Endothelial cell of umbilical vein (primary cell): ENCODE measurements around the gene SH3RF3.

Experiments
- CTCF ChIP-seq, 2 donors: IDR thresholded peaks; 1 replicate in 1 of 2; 2 replicates in 1 of 2; pipeline ENCODE4 v1.5.1; 2011; ENCODE audit warnings: low read length in 2 of 2, mild to moderate bottlenecking in 2 of 2, moderate library complexity in 2 of 2, control low read depth in 1 of 2, inconsistent platforms in 1 of 2, low read depth in 1 of 2; ENCODE audit not compliant: insufficient read depth in 1 of 2; ENCODE audit errors: extremely low read depth in 1 of 2
- EZH2 ChIP-seq: IDR thresholded peaks from 2 replicates; pipeline ENCODE4 v1.6.1; 2012; ENCODE audit warnings: borderline replicate concordance, low read depth, mild to moderate bottlenecking, moderate library complexity, low read length, inconsistent platforms; ENCODE audit not compliant: severe bottlenecking
- FOS ChIP-seq: IDR thresholded peaks from 2 replicates; pipeline ENCODE4 v1.6.1; 2011; ENCODE audit warnings: mild to moderate bottlenecking, low read length, moderate library complexity, borderline replicate concordance; ENCODE audit not compliant: insufficient read depth
- JUN ChIP-seq: IDR thresholded peaks from 2 replicates; pipeline ENCODE4 v1.6.1; 2011; ENCODE audit warnings: borderline replicate concordance, low read depth; ENCODE audit not compliant: insufficient read length, insufficient read depth
- MAX ChIP-seq: IDR thresholded peaks from 2 replicates; pipeline ENCODE4 v1.6.1; 2011; ENCODE audit not compliant: insufficient read depth, insufficient read length
- MYC ChIP-seq: IDR thresholded peaks from one replicate; pipeline ENCODE4 v1.6.1; 2011; ENCODE audit warnings: mild to moderate bottlenecking, low read depth, low read length
- POLR2A ChIP-seq: IDR thresholded peaks from 2 replicates; pipeline ENCODE4 v1.6.1; 2012; ENCODE audit warnings: low read depth, mild to moderate bottlenecking, control low read depth, low read length
- POLR2AphosphoS5 ChIP-seq: IDR thresholded peaks from 2 replicates; pipeline ENCODE4 v1.6.1; 2012; ENCODE audit warnings: low read depth, mild to moderate bottlenecking, control low read depth, low read length, moderate library complexity; ENCODE audit not compliant: insufficient read depth

GRCh38 chr2:109384308-109385271, 255.6 kb downstream of the SH3RF3 start:
- no peak for TF ChIP-seq MAX
- no peak for TF ChIP-seq CTCF (IDR thresholded peaks at IDR 0.05; ENCODE audit: extremely low read depth in 1 of 2, insufficient read depth in 1 of 2, low read depth in 1 of 2, low read length in 2 of 2)
- TF ChIP-seq POLR2A: no peak
- no peak for TF ChIP-seq EZH2
- no peak for TF ChIP-seq MYC
- TF ChIP-seq POLR2AphosphoS5: no peak
- TF ChIP-seq JUN: no peak
- no peak for TF ChIP-seq FOS
